ENCODE results near the gene USP15. TPM values are rescaled to one million over a fixed set of nuclear protein-coding genes. Genes with fewer than 3 reads are reported as not detected.

USP15 gene
- total RNA-seq, 1 donor from 2014 or later, result 74.2 TPM

DNA sequence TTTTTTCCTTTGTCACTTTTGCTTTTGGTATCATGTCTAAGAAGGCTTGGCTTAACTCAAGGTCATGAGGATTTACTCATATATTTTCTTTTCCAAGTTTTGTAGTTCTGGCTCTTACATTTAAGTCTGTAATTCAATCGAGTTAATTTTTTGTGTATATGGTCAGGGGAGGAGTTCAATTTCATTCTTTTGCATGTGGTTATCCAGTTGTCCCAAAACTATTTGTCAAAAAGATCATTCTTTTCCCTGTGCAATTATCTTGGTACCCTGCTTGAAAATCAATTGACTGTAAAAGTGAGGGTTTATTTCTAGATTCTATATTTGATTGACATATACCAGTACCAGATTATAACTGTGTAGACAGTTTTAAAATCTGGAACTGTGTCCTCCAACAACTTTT lies 10.2 kb downstream of the USP15 start:
- no peak overlapping the region for H3K27ac ChIP-seq
- intact Hi-C loops (cut with DNase I), result no loop called here
- H3K4me1 ChIP-seq, result peaks cover 87% of the 10 kb centered on the region
- no peaks in the 10 kb centered on the region for H3K36me3 ChIP-seq
- H3K9me3 ChIP-seq, result no peaks in the 10 kb centered on the region
- no peak overlapping the region for H3K4me3 ChIP-seq
- DNase-seq (ENCODE audit: extremely low spot score in 2 of 2), result no peak
- no peaks in the 10 kb centered on the region for H3K27me3 ChIP-seq
- TF ChIP-seq CTCF (IDR thresholded peaks at IDR 0.05) (no peak), POLR2AphosphoS5 (IDR thresholded peaks at IDR 0.05; ENCODE audit: insufficient read depth in 1 of 2, low read depth in 1 of 2) (no peak), POLR2A (IDR thresholded peaks at IDR 0.05) (no peak)

DNA sequence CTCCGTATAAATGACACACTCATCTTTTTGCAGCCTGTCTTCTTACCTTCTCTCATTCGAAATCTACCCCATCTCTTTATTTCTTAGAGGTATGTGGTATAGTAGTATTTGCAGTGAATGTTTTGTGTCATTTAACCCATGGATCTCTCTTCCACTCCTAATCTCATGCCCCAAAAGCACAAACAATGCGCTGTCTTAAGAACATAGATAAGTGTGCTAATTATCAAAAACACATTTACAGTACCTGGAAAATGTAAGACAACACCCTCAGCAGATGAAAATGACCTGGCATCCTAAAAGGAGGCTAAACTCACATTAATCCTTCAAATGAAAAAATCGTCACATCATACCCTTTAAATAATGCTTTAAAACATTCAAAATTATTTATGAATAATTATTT lies 10.7 kb downstream of the USP15 start:
- H3K4me1 ChIP-seq, result peaks cover 87% of the 10 kb centered on the region

DNA sequence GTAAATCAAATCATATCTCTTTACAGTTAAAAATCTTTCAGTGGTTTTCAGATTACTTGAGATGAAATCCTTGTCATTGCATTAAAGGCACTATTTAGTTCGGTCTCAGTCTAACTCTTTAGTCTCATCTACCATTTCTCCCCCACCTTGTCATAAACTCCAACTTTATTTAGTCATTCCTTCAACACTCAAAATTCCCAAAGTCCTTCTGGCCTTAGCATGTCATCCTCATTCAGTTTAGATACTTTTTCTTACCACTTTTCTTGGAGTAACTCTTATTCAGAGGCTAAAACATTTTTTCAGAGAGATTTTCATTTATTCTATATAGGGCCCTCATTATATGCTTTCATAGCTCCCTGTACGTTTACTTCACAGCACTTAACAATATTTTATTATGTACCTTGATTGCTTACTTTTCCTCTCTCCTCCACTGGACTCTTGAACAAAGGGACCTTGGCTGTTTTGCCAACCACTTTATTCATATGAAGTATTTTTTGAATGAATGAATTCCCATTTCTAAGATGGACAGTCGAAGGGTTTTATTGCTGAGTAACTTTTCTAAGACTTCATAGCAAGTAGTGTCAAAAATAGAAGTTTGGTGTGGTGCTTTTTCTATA lies 12.8 kb downstream of the USP15 start:
- intact Hi-C loops (cut with DNase I), result no loop called here
- no peak overlapping the region for H3K4me3 ChIP-seq
- H3K36me3 ChIP-seq, result no peaks in the 10 kb centered on the region
- H3K27me3 ChIP-seq, result no peaks in the 10 kb centered on the region
- no peak for DNase-seq (ENCODE audit: extremely low spot score in 2 of 2)
- peaks cover 86% of the 10 kb centered on the region for H3K4me1 ChIP-seq
- H3K9me3 ChIP-seq, result no peaks in the 10 kb centered on the region
- TF ChIP-seq POLR2A (IDR thresholded peaks at IDR 0.05) (no peak), CTCF (IDR thresholded peaks at IDR 0.05) (no peak), POLR2AphosphoS5 (IDR thresholded peaks at IDR 0.05; ENCODE audit: insufficient read depth in 1 of 2, low read depth in 1 of 2) (no peak)
- no peak overlapping the region for H3K27ac ChIP-seq

More for the DNA sequence above, 10.7 kb downstream of the USP15 start:
- Histone ChIP-seq H3K9me3 (no peaks in the 10 kb centered on the region), H3K4me3 (no peak overlapping the region), H3K36me3 (no peaks in the 10 kb centered on the region), H3K27me3 (no peaks in the 10 kb centered on the region), H3K27ac (no peak overlapping the region)
- no peak for TF ChIP-seq POLR2A (IDR thresholded peaks at IDR 0.05)
- no peak for DNase-seq (ENCODE audit: extremely low spot score in 2 of 2)
- intact Hi-C loops (cut with DNase I), result no loop called here

DNA sequence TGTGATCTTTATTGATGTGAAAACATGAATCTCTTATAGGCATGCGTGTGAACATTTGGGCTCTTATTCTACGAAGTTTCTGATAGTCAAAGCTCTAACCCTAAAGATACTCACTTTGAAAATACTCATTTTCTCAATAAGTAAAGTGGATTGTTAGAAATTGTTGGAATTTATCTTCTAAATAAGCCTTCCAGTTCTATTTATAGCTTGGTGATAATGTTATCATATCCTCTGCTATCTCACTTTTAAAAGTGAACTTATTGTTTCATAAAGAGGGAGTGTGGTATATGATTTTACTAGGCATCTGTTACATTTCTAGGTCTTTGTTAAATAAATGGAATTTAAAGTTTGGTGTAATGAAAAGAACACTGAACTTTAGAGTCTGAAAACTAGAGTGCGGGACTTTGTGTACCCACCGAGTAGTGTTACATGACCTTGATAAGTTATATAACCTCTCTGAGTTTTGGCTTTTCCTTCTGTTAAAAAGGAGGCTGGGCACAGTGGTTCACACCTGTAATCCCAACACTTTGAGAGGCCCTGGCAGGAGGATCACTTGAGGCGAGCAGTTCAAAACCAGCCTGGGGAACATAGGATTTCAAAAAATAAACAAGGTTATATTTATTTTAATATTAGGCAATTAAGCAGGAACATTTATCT lies 13.6 kb downstream of the USP15 start:
- no peak for DNase-seq (ENCODE audit: extremely low spot score in 2 of 2)
- H3K36me3 ChIP-seq, result no peaks in the 10 kb centered on the region
- H3K4me3 ChIP-seq, result no peak overlapping the region
- TF ChIP-seq POLR2AphosphoS5 (IDR thresholded peaks at IDR 0.05; ENCODE audit: insufficient read depth in 1 of 2, low read depth in 1 of 2) (no peak), POLR2A (IDR thresholded peaks at IDR 0.05) (no peak), CTCF (IDR thresholded peaks at IDR 0.05) (no peak)
- H3K9me3 ChIP-seq, result no peaks in the 10 kb centered on the region
- intact Hi-C loops (cut with DNase I), result no loop called here
- H3K27ac ChIP-seq, result no peak overlapping the region
- H3K4me1 ChIP-seq, result peaks cover 78% of the 10 kb centered on the region
- H3K27me3 ChIP-seq, result no peaks in the 10 kb centered on the region

DNA sequence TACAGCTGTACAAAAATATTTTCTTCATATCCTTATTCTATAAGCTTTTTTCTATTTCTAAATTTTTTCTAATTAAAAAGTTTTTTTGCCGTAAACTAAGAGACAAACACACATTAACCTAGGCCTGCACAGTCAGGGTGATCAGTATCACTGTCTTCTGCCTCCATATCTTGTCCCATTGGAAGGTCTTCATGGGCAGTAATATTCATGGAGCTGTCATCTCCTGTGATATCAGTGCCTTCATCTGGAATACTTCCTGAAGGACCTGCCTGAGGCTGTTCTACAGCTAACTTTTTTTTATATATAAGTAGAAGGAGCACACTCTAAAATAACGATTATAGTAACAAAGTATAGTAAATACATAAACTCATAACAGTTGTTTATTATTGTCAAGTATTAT lies 17.8 kb downstream of the USP15 start:
- no peak for TF ChIP-seq CTCF (IDR thresholded peaks at IDR 0.05)
- no peak for TF ChIP-seq POLR2A (IDR thresholded peaks at IDR 0.05)
- no peak for TF ChIP-seq POLR2AphosphoS5 (IDR thresholded peaks at IDR 0.05; ENCODE audit: insufficient read depth in 1 of 2, low read depth in 1 of 2)
- Histone ChIP-seq H3K9me3 (no peaks in the 10 kb centered on the region), H3K36me3 (no peaks in the 10 kb centered on the region), H3K4me3 (no peak overlapping the region), H3K4me1 (peaks cover 61% of the 10 kb centered on the region), H3K27me3 (no peaks in the 10 kb centered on the region), H3K27ac (no peak overlapping the region)
- DNase-seq (ENCODE audit: extremely low spot score in 2 of 2), result no peak
- intact Hi-C loops (cut with DNase I), result no loop called here

Data from vagina (tissue), 2 donors.